CD4-positive, alpha-beta T cell treated with Interleukin-17A for 1 hour (primary cell): Measurements from ENCODE around the gene SCAPER.

Source experiments
- DNase-seq: peaks from one replicate; pipeline ENCODE4 v3.0.0-alpha.2; 2020

The SCAPER gene

DNA sequence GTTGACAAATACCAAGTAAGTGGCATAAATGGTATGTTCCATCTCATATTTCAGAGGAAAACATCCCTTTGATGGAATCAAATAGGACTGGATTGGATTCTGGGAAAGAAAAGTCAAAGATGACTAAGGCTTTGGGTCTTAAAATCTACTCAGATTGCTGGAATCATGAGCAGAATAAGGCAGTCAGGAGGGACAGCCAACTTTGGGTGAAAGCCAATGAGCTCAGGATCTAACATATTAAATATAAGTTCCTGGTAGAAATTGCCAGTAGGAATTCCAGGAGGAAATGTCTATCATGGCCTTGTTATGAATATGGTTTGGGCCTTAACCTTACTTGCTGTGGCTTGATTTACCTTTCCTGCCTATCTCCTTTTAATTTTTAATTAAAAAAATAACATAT, 513.3 kb downstream of the SCAPER start:
- no peak for DNase-seq

DNA sequence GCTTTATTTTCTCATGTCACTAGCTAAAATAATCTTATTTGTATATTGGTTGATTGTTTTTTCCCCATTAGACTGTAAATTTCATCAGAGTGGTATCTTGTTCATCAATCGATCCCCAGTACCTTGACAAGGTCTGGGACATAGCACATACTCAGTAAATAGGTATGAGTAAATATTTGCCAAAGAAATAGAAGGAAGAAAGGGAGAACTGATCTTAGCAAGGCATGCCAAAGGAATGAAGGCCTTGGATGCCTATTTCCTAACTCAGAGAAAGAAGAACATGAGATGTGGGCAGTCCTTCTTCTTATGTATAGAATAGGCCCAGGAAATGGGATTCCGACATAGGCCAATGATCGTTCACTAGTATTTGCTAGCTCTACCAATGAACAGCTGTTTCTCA, 513.8 kb downstream of the SCAPER start:
- DNase-seq, result no peak

DNA sequence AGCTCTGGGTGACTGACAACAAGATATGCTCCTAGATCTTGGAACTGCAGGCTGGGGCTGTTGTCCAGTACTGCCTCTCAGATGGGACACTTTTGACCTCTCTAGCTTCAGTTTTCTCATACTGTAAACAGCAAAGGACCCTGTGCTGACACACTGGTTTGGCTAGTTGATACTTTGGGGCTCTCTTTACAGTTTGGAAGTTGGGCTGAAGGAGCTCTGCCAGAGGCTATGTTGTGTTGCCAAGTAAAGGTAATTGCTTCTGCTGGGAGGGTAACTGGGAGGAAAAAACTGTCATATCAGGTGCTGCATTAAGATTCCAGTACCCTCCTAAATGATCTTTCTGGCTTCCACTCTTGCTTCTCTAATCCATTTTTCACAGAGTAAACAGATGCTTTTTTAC, 514.6 kb downstream of the SCAPER start:
- DNase-seq, result no peak

DNA sequence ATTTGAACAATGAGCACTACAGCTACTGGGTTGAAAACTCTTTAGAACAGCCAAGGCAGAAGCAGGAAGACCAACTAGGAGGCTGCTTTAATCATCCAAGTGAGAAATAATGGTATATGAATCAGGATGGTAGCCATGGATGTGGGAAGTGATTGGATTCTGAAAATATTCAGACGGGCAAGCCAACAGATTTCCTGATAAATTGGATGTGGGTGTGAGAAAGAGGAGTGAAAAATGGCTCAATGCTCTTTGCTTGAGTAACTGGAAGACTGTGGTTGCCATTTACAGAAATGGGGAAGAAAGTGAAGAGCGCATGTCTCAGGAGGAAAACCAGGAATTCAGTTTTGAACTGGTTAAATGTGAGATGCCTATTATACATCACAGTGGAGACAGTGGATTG, 518.2 kb downstream of the SCAPER start:
- no peak for DNase-seq

DNA sequence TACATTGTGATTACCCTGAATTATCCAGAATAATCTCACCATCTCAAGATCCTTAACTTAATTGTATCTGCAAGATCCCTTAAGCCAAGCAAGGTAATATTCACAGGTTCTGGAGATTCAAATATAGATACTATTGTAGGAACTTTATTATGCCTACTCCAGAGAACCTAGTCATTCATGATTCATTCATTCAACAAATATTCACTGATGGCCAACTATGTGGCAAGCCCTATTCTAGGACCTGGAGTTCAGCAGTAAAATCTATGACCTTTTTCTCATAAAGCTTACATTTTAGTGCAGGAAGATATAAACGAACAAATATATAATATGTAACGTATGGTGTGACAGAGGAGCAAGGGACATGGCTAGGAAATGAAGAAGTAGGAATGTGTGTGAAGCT, 519.0 kb downstream of the SCAPER start:
- DNase-seq, result no peak

DNA sequence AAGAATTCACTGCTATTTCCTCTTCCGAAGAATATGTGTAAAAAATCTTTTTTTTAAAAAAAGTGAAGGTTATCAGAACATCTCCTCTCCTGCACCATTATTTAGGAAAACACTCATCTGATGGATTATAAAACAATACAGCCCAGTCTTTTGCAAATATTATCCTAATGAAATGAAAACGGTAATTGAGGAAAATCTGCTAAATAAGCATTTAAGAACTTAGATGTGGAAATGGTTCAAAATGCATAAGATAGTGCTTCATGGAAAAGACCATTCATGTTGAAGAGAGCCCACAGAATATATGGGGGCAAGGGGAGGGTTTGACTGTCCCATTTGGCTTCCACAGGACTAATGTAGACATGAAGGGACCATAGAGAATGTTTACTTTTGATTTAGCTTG, 520.7 kb downstream of the SCAPER start:
- no peak for DNase-seq

DNA sequence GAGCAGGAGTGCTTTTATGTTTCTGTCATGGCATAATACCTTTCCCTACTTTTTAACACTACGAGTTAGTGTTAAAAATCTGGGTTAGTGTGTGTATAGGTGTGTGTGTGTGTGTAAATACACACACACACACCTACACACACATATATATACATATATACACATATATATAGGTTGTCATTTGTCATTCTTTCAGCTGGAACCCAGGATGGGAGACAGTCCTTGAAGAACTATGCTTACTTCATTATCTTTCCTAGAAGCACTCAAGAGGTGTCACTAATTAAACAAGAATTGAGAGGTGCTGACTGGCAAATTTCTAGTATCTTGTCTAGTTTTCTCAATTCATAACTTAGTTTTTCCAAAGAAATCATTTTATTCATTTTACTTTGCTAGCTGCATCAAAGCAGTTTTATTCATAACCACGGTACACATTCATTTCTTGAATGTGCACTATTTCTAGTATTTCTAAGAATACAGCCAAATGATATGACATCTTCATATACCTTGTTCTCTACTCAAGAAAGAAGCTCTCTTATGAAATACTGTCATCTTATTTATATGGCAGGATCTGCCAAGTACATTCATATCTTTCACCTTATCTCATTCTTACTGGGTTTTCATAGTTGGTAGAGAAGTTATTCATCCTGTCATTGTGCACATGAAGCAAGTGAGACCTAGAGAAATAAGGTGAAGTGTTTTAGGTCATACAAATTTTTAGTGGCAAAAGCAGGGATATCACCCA, 522.0 kb downstream of the SCAPER start:
- no peak for DNase-seq

DNA sequence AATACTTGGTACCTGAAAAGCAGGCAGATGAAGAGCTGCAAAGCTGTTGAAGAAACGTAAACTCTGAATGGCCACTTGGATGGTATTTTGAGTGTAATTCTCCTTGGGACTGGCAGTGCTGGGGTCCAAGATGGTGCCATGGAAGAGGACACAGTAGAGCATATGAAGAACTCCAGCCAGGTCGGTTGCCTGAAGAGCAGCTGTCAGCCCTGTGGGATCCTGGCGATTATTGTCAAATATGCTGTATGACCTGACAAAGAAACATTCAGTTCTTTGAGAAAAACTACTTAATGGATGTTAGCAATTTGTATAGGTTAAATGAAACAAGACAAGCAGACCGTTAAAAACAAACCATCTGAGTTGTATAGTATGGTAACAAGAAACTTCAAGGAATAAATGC, 523.8 kb downstream of the SCAPER start:
- no peak for DNase-seq

DNA sequence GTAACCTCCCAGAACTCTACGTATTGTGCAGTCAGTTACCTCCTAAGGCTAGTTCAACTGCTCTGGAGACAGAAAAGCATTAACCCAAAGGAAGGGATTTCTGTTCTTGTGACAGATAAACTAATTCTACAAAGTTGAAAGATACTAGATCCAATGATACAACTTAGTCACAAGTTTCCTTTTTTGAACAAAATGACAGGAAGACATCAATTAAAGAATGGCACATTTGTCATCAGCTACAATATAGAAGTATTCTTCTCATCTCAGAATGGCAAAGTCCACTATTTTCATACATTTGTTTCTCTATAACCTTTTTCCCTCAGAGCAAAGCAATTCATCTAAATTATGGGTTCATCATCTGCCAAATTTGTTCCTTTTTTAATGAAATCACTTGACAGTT, 524.9 kb downstream of the SCAPER start:
- DNase-seq, result no peak

DNA sequence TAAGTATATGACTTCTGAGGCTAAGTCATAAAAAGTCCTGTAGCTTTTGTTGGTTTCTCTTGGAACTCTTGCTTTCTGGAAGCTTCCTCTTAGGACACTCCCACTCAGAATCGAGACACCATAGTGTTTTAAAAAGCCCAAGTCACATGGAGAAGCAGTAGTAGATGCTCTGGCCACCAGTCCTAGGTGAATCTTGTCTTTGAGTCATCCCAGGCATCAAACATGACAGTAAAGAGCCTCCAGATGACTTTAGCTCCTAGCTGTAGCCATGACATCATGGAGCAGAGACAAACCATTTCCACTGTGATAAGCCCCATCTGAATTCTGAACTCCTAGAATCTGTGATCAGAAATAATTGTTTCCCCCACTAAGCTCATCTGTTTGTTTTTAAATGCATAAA, 526.4 kb downstream of the SCAPER start:
- DNase-seq, result no peak

DNA sequence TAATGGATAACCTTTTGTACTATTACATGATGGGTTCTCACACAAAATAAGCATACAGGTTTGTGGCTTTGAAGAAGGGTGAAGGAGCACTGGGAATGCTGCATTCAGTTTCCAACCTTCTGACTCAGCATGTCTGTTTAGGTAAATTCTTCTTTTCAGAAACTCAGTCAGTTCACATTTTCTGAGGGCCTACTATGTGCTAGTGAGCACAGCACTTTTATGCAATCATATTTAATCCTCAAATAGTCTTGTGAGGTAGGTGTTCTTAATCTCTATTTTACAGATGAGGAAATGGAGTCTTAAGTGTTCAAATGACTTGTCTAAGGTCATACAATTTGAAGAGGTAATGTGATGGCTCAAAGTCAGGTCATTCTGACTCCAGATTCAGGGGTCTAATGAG, 527.4 kb downstream of the SCAPER start:
- DNase-seq, result no peak

DNA sequence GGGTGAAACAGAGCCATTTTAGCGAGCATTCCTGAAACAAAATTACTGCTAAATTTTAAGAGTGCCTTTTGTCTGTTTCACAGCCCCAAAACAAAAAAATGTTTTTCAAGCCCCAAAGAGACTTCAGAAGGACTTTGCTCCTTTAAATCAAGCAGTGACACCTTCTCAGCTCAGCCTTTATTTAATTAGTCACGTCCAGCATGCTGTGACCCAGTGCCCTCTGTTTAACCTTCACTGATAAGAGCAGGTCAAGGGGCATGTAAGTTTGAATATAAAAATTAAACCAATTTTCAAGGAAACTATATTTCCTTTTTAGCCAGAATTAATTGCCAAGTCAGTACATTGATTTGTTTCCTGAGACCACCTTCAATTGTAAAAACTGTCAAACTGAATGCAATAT, 527.9 kb downstream of the SCAPER start:
- no peak for DNase-seq

DNA sequence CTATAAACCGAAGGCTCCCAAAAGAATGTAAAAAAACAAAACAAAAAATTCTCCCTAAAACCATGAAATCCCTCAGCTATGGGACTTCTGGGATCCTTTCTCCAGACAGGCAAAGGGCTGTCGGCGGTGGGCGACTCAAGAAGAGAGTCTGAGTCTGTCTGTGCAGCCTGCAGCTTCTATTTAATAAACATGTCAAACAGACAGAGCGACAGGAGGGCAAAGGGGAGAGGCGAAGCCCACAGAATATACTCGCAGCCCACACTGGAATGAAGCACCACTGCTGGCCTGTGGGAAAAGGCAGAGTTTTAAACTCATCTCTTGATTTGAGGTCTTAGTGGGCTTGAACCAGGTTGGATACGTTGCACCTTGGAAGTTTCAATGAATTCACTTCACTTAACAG, 528.3 kb downstream of the SCAPER start:
- DNase-seq, result no peak

DNA sequence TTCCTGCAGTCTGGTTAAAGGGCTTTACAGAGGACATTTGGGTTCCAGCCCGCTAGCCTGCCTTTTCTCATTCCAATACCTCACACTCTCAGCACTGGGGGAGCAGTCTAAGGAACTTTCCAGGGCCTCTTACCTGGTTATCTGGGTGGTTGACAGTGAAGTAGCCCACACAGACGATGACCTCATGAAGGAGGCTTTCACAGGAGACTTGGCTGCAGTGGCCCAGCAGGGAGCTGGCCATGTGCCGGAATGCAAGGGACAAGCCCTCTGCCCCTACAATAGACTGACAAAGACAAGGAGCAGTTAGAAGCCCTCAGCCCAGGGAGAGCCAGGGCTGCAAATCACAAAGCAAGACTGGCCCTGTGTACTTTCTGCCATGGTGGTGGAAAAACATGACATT, 529.1 kb downstream of the SCAPER start:
- no peak for DNase-seq

DNA sequence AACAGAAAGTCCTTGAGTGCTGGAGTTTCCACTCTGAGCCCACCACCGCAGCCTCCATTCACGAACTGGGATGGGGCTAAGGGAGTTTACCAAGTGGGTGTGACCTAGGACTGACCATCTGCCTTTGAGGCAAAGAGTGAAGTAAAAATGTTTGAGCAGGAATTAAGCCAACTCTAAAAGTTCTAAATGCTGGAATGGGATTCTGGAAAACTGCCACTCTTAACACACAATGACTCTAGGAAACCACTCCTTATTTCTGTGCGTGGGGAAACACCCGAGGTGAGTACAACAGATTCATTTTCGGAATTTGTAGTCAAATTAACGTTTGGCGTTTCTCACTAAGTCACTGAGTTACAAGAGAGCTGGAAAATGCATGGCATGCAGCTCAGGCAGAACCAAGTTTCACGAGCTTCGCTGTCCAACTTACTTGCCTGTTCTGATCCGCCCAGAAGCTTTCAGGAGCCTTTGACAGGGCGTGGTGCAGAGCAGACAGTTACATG, 537.0 kb downstream of the SCAPER start:
- DNase-seq, result no peak

DNA sequence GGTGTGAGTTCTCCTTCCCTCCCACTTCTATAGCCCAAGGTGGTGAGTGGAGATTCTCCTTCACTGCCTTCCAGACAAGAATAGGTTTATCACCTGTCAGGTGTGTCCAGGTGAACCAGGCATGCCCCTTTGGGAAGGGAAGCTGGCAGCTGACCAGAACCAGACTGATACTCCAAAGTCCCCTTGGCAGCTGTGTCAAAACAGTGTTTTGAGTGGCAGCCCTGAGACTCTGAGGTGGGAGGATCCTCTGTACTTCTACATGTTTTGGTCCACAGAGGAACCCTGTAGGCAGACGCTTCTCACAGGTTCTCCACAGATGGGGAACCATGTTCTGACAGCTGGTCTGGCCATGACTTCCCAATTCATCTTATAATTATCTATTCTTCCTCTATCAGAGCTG, 538.4 kb downstream of the SCAPER start:
- no peak for DNase-seq

DNA sequence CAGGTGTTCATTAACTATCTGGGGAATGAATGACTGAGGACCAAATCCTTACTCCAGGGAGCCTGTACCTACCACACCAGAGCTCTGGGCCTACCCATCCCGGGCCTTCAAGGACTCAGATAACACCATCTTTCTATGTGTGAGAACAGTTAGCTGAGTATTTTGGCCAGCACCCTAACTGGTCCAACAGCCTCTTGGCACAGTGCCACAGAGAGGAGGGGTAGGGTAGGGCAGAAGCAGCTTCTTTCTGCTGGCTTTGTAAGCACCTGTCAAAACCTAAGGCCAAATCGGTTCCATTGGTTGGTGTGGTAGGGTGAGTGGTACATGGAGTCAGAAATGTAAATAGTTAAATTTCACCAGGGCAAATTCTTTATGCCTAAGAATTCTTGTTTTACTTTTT, 541.9 kb downstream of the SCAPER start:
- DNase-seq, result no peak

DNA sequence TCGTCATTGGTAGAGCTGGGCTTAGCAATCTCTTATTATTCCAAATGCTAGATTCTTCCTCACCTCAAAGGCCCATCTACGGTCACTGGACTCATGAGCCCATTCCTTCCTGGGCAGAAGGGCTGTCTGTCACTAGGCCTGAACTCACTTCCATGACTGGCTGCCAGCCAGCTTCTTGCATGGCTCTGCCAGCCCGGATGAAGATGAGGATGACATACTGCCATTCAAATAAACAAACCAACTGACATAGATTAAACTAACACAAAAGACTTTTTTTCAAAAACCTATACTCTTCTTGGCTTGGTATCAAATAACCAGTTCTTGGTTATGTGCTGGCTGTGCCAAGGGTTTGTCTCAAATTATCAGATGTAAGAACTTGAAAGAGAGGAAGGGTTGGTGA, 544.7 kb downstream of the SCAPER start:
- no peak for DNase-seq

DNA sequence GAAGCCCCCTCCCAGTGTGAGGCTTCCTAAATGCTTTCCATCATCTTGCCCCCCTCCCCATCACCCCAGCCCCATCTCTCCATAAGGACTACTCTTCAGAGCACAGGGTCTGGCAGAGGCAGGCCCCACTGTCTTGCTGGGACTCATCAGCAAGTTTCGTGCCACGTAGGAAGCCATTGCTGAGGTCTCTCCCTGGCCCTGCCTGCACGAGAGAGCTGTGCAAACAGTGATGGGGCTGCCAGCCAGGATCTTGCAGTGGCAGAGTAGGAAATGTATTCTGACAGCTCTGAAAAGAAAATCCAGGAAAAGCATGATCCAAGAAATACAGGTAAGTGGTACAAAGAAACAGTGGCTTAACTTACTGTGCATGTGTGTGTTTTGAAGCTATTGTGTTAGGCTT, 546.0 kb downstream of the SCAPER start:
- no peak for DNase-seq

DNA sequence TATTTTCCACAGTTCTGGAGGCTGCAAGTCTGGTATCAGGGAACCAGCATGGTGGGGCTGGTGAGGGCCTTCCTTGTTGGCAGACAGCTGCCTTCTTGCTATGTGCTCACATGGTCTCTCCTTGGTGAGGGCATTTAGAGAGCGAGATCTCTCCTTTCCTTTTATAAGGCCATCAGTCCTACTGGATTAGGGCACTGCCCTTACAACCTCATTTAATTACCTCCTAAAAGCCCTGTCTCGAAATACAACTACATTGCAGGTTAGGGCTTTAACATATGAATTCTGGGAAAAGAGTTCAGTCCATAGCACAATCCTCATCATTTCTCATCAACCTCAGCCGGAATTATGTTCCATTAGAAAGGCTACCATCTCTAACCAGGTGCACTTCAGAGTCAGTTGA, 546.7 kb downstream of the SCAPER start:
- no peak for DNase-seq

DNA sequence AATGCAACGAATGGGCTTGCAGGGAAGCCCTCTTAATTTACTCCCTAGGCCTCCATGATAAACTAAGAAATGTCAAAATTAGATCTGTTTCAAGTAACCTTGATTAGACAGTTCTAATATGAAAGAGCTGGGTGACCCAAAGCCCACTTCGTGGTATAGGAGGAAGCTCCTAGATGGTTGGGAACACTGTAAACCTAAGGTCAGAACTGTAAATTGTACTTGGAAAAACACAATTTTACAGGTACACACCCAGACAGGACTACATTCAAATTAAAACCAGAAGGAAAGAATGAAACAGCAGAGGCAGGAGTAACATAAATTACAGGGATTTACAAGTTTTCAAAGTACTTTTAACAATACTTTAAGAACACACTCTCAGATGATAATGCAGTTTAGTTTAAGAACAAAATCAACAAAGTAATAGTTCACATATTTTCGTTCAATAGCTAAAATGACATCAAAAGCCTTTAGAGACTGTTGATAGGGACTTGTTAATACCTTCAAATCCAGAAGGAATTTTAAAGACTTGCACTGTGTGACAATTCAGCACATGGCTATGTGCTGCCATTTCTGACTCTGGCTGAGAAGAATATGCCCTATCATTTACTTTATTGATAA, 550.2 kb downstream of the SCAPER start:
- no peak for DNase-seq

DNA sequence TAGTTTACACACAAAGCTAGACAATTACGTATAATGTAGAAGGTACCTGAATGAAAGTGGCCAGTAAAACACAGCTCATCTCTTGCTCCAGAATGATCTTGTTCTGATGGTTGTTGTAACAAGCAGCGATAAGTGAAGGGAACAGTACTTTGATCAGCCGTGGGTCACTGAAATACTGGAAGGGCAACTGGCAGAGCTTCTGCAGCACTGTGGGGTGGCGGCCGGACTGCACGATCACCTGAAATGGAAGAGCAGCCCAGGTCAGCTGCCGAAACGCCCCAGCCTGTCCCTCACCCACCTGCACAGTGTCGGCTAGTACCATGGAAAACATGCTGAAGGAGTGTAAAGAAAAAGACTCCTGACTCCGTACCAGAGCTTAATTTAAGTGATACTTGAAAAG, 551.2 kb downstream of the SCAPER start:
- DNase-seq, result no peak

DNA sequence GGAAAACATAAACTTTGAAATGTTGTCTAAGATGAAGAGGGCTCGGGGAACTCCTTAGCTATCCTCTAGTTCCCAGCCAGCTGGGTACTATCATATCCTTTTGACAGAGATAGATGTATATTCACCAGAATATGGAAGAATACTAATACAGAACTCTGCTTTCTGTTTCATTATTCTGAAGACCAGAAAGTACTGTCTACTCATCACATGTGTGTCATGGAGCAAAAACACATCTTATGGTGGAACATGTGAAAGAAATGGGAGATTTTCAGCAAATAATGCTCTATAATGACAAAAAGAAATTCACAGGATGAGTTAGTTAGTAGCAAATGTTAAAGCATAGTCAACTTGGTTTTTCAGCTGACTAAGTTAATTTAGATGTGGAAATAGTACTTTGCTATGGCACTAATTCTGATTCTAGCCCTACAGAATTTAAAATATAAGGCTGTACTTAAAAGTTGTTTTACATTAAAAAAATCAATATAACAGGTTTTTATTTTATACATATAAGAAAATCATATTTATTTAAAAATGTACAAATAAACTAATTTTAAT, 552.0 kb downstream of the SCAPER start:
- no peak for DNase-seq

DNA sequence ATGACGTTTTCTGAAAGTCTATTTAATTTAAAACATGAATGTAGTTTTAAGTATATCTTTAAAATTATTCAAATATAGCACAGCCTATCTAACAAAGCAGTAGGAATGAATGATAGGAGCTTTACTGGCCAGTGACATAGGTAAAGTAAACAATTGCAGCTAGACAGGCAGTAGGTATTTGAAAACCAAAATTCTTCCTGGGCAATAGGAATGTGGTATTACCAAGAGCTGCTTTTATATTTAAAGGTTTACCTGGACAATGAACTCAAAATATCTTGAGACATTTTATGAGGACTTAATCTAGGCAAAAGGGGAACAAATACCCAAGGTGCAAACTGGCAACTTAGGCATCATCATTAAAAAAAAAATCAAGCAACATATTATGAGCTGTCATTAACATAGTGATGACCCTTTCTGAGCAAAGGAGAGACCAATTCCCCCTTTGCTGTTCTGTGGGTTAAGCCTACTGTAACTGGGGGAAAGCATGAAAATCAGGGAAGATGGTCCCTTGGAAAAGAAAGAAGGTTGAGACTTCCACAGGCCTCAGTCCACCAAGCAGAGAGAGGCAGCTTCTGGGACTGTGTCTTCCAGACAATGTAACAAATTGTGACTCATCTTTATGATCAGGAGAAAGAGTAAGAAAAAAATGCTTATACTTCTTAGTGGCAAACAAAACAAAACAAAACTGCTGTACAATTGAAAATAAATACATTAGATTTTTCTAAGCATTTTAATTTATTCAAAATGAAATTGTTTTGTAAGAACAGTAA, 555.7 kb downstream of the SCAPER start:
- DNase-seq, result no peak
